D341Med (cell line): Measurements from ENCODE around the gene HOXD11.

Experiments used
- DNase-seq: peaks from one replicate; pipeline ENCODE4 v3.0.0; 2012; ENCODE audit warnings: low spot score

HOXD11 gene

GRCh38 chr2:176106581-176107539, at the start of gene HOXD11:
Gene HOXD11, plus strand, starts transcription at chr2:176107280. Its CDS starts 76 bp downstream, at chr2:176107356.
- no peak for DNase-seq

- DNase-seq = peak; percentile 48
Observed at GRCh38 chr2:176063958-176064357, 43.1 kb upstream of the HOXD11 start.

GRCh38 chr2:176066645-176067588, 40.2 kb upstream of the HOXD11 start:
- no peak for DNase-seq

- no peak for DNase-seq
Observed at GRCh38 chr2:176067589-176068418, 39.3 kb upstream of the HOXD11 start.

GRCh38 chr2:176068419-176068832, 38.7 kb upstream of the HOXD11 start:
- DNase-seq = no peak

GRCh38 chr2:176071330-176072291, 35.5 kb upstream of the HOXD11 start:
- DNase-seq = no peak

GRCh38 chr2:176072292-176072669, 34.8 kb upstream of the HOXD11 start:
- DNase-seq = no peak

GRCh38 chr2:176072951-176073904, 33.9 kb upstream of the HOXD11 start:
- DNase-seq = no peak

GRCh38 chr2:176074919-176075425, 32.1 kb upstream of the HOXD11 start:
- DNase-seq = no peak

GRCh38 chr2:176075481-176075880, 31.6 kb upstream of the HOXD11 start:
- DNase-seq = no peak

- DNase-seq = no peak
Observed at GRCh38 chr2:176076063-176076462, 31.0 kb upstream of the HOXD11 start.

GRCh38 chr2:176076796-176077195, 30.3 kb upstream of the HOXD11 start:
- no peak for DNase-seq

- no peak for DNase-seq
Observed at GRCh38 chr2:176078541-176079284, 28.4 kb upstream of the HOXD11 start.

GRCh38 chr2:176079285-176079830, 27.7 kb upstream of the HOXD11 start:
- DNase-seq = peak; percentile 60

- peak; percentile 91 for DNase-seq
Observed at GRCh38 chr2:176079831-176080539, 27.1 kb upstream of the HOXD11 start.

GRCh38 chr2:176080540-176081375, 26.3 kb upstream of the HOXD11 start:
- DNase-seq = peak; percentile 70
